Umbilical cord (tissue), 2 donors: Measurements from ENCODE around the gene MMD2. TPM values are rescaled to one million over a fixed set of nuclear protein-coding genes. Genes with fewer than 3 reads are reported as not detected.

Source experiments
- DNase-seq: peaks from one replicate; pipeline ENCODE4 v3.0.0-alpha.2; 2015; ENCODE audit warnings: low spot score
- total RNA-seq: library from RNA; depleted of rRNA; stranded (reverse); fragments of >200 nt; gene quantifications from one replicate; pipeline ENCODE4 v1.2.3, GENCODE V29; 2014; ENCODE audit warnings: low replicate concordance; ENCODE audit not compliant: insufficient read depth

MMD2 gene
- total RNA-seq, 1 donor from 2014 or later = 0.24 TPM

GRCh38 chr7:4871056-4871680, 87.8 kb downstream of the MMD2 start:
- no peak for DNase-seq

GRCh38 chr7:4868493-4868892, 90.5 kb downstream of the MMD2 start:
- no peak for DNase-seq

- no peak for DNase-seq
These were observed 92.2 kb downstream of the MMD2 start for GRCh38 chr7:4866528-4867496.

GRCh38 chr7:4862156-4862555, 96.8 kb downstream of the MMD2 start:
- no peak for DNase-seq

GRCh38 chr7:4861673-4862072, 97.3 kb downstream of the MMD2 start, which contains the start of gene PAPOLB:
PAPOLB (minus strand) TSS chr7:4862030; CDS start chr7:4861810, 220 bp downstream.
- no peak for DNase-seq

- no peak for DNase-seq
These were observed 97.8 kb downstream of the MMD2 start for GRCh38 chr7:4861227-4861626.

- no peak for DNase-seq
These were observed 101.8 kb downstream of the MMD2 start for GRCh38 chr7:4857189-4857588.

- DNase-seq = no peak
These were observed 102.5 kb downstream of the MMD2 start for GRCh38 chr7:4856336-4857057.

Other genes starting within 250 kb of the MMD2 start
- gene AP5Z1, start 183.6 kb downstream of the MMD2 start, total RNA-seq = 21.4 TPM
- 1.9 TPM for gene PAPOLB, start 97.2 kb downstream of the MMD2 start, total RNA-seq
- 1.2 TPM for gene RADIL, start 75.5 kb downstream of the MMD2 start, total RNA-seq
- gene RBAK, start 86.7 kb upstream of the MMD2 start, total RNA-seq = 26.0 TPM
- 34.9 TPM for gene WIPI2, start 231.0 kb upstream of the MMD2 start, total RNA-seq